Epithelial cell of prostate (primary cell): ENCODE data around the gene MRPL36.

ENCODE experiments used
- DNase-seq: peaks from one replicate; pipeline ENCODE4 v3.0.0-alpha.2; 2011; ENCODE audit warnings: low read depth, low spot score
- H3K27ac ChIP-seq: fragments of 450-650 bp; 2 replicates; pipeline ENCODE4 v1.5.1; 2017; ENCODE audit warnings: mild to moderate bottlenecking

MRPL36 gene

GRCh38 chr5:1786621-1787471, 12.8 kb downstream of the MRPL36 start:
- H3K27ac ChIP-seq, result no peak overlapping the region
- no peak for DNase-seq

- no peak for DNase-seq
- H3K27ac ChIP-seq, result no peak overlapping the region
These were observed 13.7 kb downstream of the MRPL36 start for GRCh38 chr5:1785984-1786383.

GRCh38 chr5:1785062-1785461, 14.6 kb downstream of the MRPL36 start:
- no peak for DNase-seq
- H3K27ac ChIP-seq, result no peak overlapping the region

- H3K27ac ChIP-seq, result no peak overlapping the region
- DNase-seq, result no peak
These were observed 15.2 kb downstream of the MRPL36 start for GRCh38 chr5:1784197-1785050.

- DNase-seq, result no peak
- H3K27ac ChIP-seq, result no peak overlapping the region
These were observed 16.5 kb downstream of the MRPL36 start for GRCh38 chr5:1783216-1783554.

DNA sequence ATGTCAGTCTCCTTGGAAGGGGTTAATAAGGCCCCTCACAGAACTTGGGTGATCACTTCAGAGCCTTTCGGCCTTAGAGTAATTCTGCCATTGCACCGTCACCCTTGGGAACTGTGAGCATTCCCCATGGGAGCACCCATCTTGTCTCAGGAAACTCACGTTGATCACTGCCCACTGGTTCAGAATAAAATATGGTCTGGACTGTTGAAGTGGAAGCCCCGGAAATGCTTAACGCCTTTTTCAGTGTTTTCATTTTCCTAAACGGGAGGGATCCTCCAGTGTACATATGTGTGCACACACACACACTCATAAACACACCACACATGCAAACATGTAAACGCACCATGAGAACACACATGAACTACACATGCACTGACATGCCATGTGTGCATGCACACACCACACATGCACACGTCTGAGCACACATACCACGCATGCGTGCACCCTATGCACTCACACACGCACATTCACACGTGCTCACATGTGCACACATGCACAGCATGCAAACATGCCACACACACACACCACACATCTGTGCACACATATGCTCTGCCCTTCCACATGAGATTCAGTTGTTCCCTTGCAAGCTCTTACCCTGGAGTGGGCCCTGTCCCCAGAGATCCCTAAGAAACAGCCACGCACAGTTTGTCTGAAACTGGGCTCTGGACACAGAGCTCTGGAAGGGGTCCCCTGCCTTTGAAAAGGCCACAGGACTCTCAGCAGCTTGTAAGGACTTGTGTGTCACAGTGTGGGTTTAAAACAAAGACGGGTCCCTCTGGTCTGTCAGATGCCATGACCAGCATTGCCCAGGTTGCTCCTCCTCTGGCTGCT, 17.0 kb downstream of the MRPL36 start:
- no peak for DNase-seq
- H3K27ac ChIP-seq, result no peak overlapping the region

DNA sequence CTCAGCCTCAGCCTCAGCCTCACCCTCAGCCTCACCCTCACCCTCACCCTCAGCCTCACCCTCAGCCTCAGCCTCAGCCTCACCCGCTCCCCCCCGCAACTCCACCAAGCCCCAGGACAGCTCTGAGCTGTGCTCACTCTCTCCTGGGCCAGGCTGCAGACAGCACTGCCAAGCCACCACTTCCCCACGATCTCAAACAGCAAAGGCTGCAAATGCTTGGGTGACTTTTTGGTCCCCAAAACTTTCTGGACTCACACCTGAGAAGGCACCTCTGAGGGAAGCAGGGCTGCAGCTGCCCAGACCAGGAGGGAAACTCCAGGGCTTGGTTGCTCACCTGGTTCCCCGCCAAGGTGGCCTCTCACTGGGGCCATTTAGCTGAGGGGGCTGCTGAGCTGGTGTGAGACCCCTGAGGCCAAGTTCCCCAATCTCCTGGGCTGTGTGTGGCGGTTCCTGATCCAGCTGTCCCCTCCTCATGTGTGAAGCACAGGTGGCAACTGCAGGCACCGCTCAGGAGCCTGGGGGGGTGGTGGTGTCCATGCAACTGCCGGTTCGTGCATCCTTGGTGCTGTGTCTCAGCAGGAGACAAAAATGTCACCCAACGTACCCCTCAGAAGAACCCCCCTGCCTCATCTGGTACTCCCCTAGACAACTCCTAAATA, 17.8 kb downstream of the MRPL36 start:
- DNase-seq, result no peak
- H3K27ac ChIP-seq, result no peak overlapping the region

- no peak overlapping the region for H3K27ac ChIP-seq
- no peak for DNase-seq
These were observed 18.5 kb downstream of the MRPL36 start for GRCh38 chr5:1781107-1781506.

DNA sequence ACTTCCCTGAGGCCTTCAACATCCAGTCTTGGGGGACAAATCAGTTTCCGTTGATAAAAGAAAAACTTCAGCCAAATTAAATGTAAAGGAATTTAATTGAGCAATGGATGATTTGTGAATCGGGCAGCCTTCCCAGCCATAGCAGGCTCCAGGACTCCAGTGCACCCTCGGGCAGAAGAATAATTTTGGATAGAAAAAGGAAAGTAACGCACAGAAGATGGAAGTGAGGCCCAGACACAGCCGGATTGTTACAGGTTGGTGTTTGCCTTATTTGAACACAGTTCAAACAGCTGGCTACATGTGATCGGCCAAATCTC, 19.1 kb downstream of the MRPL36 start:
- DNase-seq, result no peak
- H3K27ac ChIP-seq, result no peak overlapping the region

GRCh38 chr5:1779782-1780613, 19.6 kb downstream of the MRPL36 start:
- no peak for DNase-seq
- no peak overlapping the region for H3K27ac ChIP-seq

GRCh38 chr5:1779021-1779680, 20.5 kb downstream of the MRPL36 start:
- no peak for DNase-seq

DNA sequence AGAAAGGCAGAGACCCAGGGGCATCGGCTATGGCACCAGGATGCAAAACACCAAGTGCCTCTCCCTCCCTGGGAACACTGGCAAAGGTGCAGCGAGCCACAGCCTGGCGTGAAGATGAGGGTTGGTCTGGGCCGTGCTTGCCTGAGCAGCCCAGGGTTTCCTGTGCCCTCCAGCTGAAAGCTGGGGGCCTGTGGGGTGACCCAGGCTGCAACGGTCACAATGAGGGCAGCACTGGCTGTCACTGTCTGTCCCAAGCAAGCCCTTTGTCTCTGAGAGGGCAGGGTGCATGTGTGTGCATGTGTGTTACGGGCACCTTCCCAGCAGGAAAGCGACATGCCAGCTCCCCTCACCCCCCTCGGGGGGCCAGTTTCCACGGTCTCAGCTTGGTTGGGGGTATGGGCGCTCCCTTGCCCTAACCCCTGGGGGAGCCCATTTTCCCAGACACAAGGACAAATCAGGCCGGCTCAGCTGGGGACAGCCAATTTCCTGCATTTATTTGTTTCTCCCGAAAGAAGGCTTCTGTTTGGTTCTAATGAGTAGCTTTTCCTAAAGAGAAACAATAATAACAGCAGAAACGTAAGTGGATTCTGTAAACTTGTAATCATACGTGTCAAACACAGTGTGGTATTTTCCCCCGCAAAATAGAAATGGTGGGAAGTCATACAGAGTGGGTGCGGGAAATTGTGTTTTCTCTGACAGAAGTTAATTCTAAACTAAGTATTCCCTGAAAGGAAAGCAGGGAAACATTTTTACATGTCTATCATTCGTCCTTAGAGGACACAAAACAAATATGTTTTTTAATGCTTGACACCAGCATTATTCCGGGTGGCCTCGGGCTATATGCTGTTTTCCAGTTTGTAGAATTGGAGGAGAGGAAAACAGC, 21.3 kb downstream of the MRPL36 start:
- no peak overlapping the region for H3K27ac ChIP-seq
- no peak for DNase-seq

More at GRCh38 chr5:1779021-1779680, 20.5 kb downstream of the MRPL36 start:
- no peak overlapping the region for H3K27ac ChIP-seq

- H3K27ac ChIP-seq, result no peak overlapping the region
- no peak for DNase-seq
These were observed 22.1 kb downstream of the MRPL36 start for GRCh38 chr5:1777281-1778137.

DNA sequence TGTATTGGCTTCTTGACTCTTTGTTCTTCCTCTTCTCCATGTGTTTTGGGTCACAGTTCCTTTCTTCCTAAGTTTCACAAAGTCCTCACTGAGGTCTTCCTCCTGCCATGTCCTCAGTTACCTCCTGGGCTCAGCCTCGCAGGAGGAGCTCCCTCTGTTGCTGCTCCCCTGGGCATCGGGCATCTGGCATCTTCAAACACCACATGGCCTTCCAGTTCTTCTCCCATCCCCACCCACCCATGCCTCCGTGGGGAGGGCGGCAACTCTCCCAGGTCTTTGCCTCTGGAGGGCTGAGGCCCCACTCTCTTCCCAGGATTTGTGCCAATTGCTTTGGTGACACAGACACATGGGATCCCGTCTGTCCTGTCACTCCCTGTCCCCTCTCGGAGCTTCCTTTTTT, 22.8 kb downstream of the MRPL36 start:
- H3K27ac ChIP-seq, result no peak overlapping the region
- no peak for DNase-seq

DNA sequence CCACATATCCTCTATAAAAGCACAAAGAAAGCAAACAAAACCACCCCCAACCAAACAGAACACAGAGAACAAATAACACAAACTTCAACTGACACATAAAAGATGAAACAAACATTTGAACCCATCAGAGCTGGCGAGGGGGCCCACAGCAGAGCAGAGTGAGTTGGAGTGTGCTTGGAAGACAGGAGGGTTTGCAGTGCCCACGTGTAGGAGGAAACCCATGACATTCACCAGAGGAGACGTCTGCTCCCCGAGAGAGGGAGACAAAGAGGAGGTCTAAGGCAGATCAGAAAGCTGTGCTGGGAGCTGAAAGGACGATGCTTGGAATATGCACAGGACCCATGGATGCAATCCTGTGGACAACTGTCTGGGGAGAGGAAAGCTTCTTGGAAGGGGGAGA, 27.0 kb downstream of the MRPL36 start:
- no peak overlapping the region for H3K27ac ChIP-seq
- no peak for DNase-seq

DNA sequence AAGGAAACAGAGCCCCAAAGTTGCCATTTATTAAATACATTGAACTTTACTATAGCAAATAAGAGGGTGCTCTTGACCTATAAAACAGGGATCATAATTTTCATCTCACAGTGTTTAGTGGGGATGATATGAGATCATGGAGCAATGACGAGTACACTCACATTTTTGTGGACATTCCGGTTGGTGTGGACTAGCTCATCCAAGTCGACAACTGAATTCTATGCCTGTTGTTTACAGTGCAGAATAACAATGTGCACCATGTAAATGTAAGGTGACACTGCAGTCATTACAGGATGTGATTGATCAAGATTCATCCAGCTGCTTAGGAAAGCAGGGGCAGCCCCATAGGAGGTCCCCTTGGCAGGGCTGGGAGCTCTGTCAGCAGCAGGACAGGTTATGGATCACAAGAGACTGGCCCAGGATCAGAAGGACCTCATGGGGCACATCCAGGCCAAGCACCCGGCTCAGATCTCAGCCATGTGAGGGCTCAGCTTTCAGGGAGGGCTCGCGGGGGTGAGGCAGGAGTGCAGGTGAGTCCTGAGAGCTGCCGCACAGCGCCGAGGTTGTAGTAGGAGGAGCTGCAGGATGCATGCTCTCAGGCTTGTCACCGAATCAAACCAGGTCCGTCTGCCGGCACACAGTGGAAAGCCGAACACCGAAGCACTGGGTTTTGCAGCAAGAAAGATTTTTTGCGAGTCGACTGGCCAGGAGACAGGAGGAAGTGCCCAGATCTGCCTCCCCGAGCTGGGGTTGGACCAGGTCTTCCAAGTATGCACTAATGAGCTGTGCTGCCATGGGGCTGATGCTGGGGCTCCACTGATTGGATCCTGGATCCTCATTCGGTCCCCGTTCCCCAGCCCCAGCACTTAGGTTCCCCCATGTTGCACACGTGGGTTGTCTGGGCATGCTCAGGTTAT, 28.2 kb downstream of the MRPL36 start:
- DNase-seq, result no peak
- no peak overlapping the region for H3K27ac ChIP-seq
